CD8-positive, alpha-beta memory T cell (primary cell): ENCODE results near the gene ZGPAT. TPM values are rescaled to one million over a fixed set of nuclear protein-coding genes. Genes with fewer than 3 reads are reported as not detected.
A peak's percentile ranks its signal among the peaks of the same experiment; 100 is the strongest.

Experiments
- CTCF ChIA-PET: fragments of 350-600 bp; sonication (Branson Sonifier 250); formaldehyde crosslinking; loops from one replicate; lab custom pipeline; 2021; ENCODE audit warnings: antibody characterized with exemption; lab: Charles Lee
- POLR2A ChIA-PET: fragments of 350-600 bp; sonication (Branson Sonifier 250); formaldehyde crosslinking; loops from one replicate; lab custom pipeline; 2021; ENCODE audit warnings: antibody characterized with exemption; lab: Charles Lee
- DNase-seq, 5 donors: peaks; one replicate each; pipeline versions ENCODE4 v3.0.0 to v3.0.0-alpha.2; 2020 to 2022; ENCODE audit warnings: mixed read lengths in 1 of 5
- H3K27ac ChIP-seq: one replicate; pipeline ENCODE4 v1.7.0; 2013; ENCODE audit warnings: low read depth, mild to moderate bottlenecking, low read length, moderate library complexity
- H3K27me3 ChIP-seq: 2 replicates; pipeline ENCODE4 v1.7.0; 2013; ENCODE audit warnings: low read length, mild to moderate bottlenecking; ENCODE audit not compliant: insufficient read depth, poor library complexity, severe bottlenecking
- H3K36me3 ChIP-seq: 2 replicates; pipeline ENCODE4 v1.7.0; 2013; ENCODE audit warnings: mild to moderate bottlenecking, low read length, moderate library complexity; ENCODE audit not compliant: insufficient read depth
- H3K4me1 ChIP-seq: 2 replicates; pipeline ENCODE4 v1.7.0; 2013; ENCODE audit warnings: mild to moderate bottlenecking, low read length, moderate library complexity; ENCODE audit not compliant: insufficient read depth
- H3K4me3 ChIP-seq: 2 replicates; pipeline ENCODE4 v1.7.0; 2013; ENCODE audit warnings: mild to moderate bottlenecking, low read length
- H3K9me3 ChIP-seq: 2 replicates; pipeline ENCODE4 v1.7.0; 2013; ENCODE audit warnings: mild to moderate bottlenecking, low read length
- H3K27ac Mint-ChIP-seq, 8 donors: one replicate each; pipeline ENCODE4 v1.8.0; 2020 to 2021; ENCODE audit warnings: mixed read lengths in 8 of 8, mild to moderate bottlenecking in 6 of 8, inconsistent platforms in 3 of 8, moderate library complexity in 3 of 8
- H3K27me3 Mint-ChIP-seq, 2 donors: one replicate each; pipeline ENCODE4 v1.8.0; 2020 to 2021; ENCODE audit warnings: mixed read lengths in 2 of 2, mild to moderate bottlenecking in 1 of 2, moderate library complexity in 1 of 2
- H3K36me3 Mint-ChIP-seq, 3 donors: one replicate each; pipeline ENCODE4 v1.8.0; 2020 to 2021; ENCODE audit warnings: mixed read lengths in 3 of 3, inconsistent platforms in 1 of 3, mild to moderate bottlenecking in 1 of 3
- H3K4me1 Mint-ChIP-seq, 3 donors: one replicate each; pipeline ENCODE4 v1.8.0; 2020 to 2021; ENCODE audit warnings: mixed read lengths in 3 of 3, inconsistent platforms in 1 of 3, mild to moderate bottlenecking in 1 of 3
- H3K4me3 Mint-ChIP-seq, 7 donors: one replicate each; pipeline ENCODE4 v1.8.0; 2020 to 2021; ENCODE audit warnings: mixed read lengths in 7 of 7, mild to moderate bottlenecking in 6 of 7, moderate library complexity in 4 of 7, inconsistent platforms in 2 of 7
- H3K9me3 Mint-ChIP-seq, 5 donors: one replicate each; pipeline ENCODE4 v1.8.0; 2020 to 2022; ENCODE audit warnings: mixed read lengths in 5 of 5, mild to moderate bottlenecking in 3 of 5, moderate library complexity in 2 of 5, inconsistent platforms in 1 of 5
- polyA plus RNA-seq: library from polyadenylated mRNA; unstranded; fragments of 300-500 nt; fragmentation: Illumina TruSeq; gene quantifications from one replicate; pipeline ENCODE4 v1.2.3, GENCODE V29; 2021
- total RNA-seq, 2 experiments: library from RNA; stranded (reverse); gene quantifications; one replicate each; pipeline ENCODE4 v1.2.3, GENCODE V29; 2021

ZGPAT gene
- total and polyA plus RNA-seq, 3 experiments from 2014 or later, result 29.7 to 77.5 (median 29.9) TPM

GRCh38 chr20:63672666-63673065 lies 35.2 kb upstream of the ZGPAT start:
- Mint-ChIP-seq H3K27ac (peak overlapping the region in 1 of 8 donors; percentile 63), H3K4me3 (no peak overlapping the region), H3K4me1 (no peaks in the 10 kb centered on the region), H3K9me3 (no peaks in the 10 kb centered on the region), H3K27me3 (no peaks in the 10 kb centered on the region), H3K36me3 (peaks cover 4 to 36% (median 6%) of the 10 kb centered on the region in 3 donors)
- no peak overlapping the region for H3K4me3 ChIP-seq
- H3K27ac ChIP-seq, result no peak overlapping the region
- POLR2A ChIA-PET, result no interaction called here
- DNase-seq, result no peak
- H3K27me3 ChIP-seq, result no peaks in the 10 kb centered on the region
- CTCF ChIA-PET, result no interaction called here
- H3K4me1 ChIP-seq, result no peaks in the 10 kb centered on the region
- H3K9me3 ChIP-seq, result no peaks in the 10 kb centered on the region
- no peaks in the 10 kb centered on the region for H3K36me3 ChIP-seq

- peak overlapping the region in 1 of 8 donors; percentile 14 for H3K27ac Mint-ChIP-seq
- no peaks in the 10 kb centered on the region for H3K27me3 ChIP-seq
- no peak overlapping the region for H3K4me3 Mint-ChIP-seq
- POLR2A ChIA-PET, result no interaction called here
- H3K4me3 ChIP-seq, result no peak overlapping the region
- no peaks in the 10 kb centered on the region for H3K36me3 ChIP-seq
- H3K9me3 ChIP-seq, result no peaks in the 10 kb centered on the region
- no peaks in the 10 kb centered on the region for H3K4me1 ChIP-seq
- no peaks in the 10 kb centered on the region for H3K9me3 Mint-ChIP-seq
- DNase-seq, result no peak
- peaks cover 0 to 28% (median 2%) of the 10 kb centered on the region in 3 donors for H3K36me3 Mint-ChIP-seq
- H3K27ac ChIP-seq, result no peak overlapping the region
- H3K27me3 Mint-ChIP-seq, result no peaks in the 10 kb centered on the region
- H3K4me1 Mint-ChIP-seq, result no peaks in the 10 kb centered on the region
- CTCF ChIA-PET, result no interaction called here
Measured at GRCh38 chr20:63673951-63674350, 33.9 kb upstream of the ZGPAT start.

- H3K4me1 Mint-ChIP-seq, result no peaks in the 10 kb centered on the region
- ChIA-PET CTCF (no interaction called here), POLR2A (no interaction called here)
- H3K4me3 ChIP-seq, result no peak overlapping the region
- no peaks in the 10 kb centered on the region for H3K9me3 Mint-ChIP-seq
- no peak overlapping the region for H3K4me3 Mint-ChIP-seq
- H3K27ac Mint-ChIP-seq, result peak overlapping the region in 1 of 8 donors; percentile 82
- H3K27me3 Mint-ChIP-seq, result no peaks in the 10 kb centered on the region
- H3K36me3 Mint-ChIP-seq, result peaks cover 0 to 24% (median 0%) of the 10 kb centered on the region in 3 donors
- no peak overlapping the region for H3K27ac ChIP-seq
- no peaks in the 10 kb centered on the region for H3K27me3 ChIP-seq
- H3K36me3 ChIP-seq, result no peaks in the 10 kb centered on the region
- H3K9me3 ChIP-seq, result no peaks in the 10 kb centered on the region
- DNase-seq, result no peak
- no peaks in the 10 kb centered on the region for H3K4me1 ChIP-seq
Measured at GRCh38 chr20:63675681-63676368, 32.0 kb upstream of the ZGPAT start.

- H3K27me3 Mint-ChIP-seq, result no peaks in the 10 kb centered on the region
- H3K9me3 Mint-ChIP-seq, result no peaks in the 10 kb centered on the region
- Histone ChIP-seq H3K27me3 (no peaks in the 10 kb centered on the region), H3K36me3 (no peaks in the 10 kb centered on the region), H3K9me3 (no peaks in the 10 kb centered on the region), H3K4me1 (no peaks in the 10 kb centered on the region), H3K4me3 (no peak overlapping the region), H3K27ac (no peak overlapping the region)
- no peak for DNase-seq
- no peak overlapping the region for H3K27ac Mint-ChIP-seq
- CTCF ChIA-PET, result no interaction called here
- POLR2A ChIA-PET, result interaction anchor here (0.6 kb wide), 1 partner anchor 20 kb away, joined by 3 read pairs; the partner anchor contains the start of gene RTEL1
- H3K4me3 Mint-ChIP-seq, result no peak overlapping the region
- H3K4me1 Mint-ChIP-seq, result no peaks in the 10 kb centered on the region
- peaks cover 0 to 22% (median 0%) of the 10 kb centered on the region in 3 donors for H3K36me3 Mint-ChIP-seq
Measured at GRCh38 chr20:63678071-63678470, 29.8 kb upstream of the ZGPAT start.

GRCh38 chr20:63678667-63679465 lies 29.0 kb upstream of the ZGPAT start:
- no peaks in the 10 kb centered on the region for H3K9me3 Mint-ChIP-seq
- no peaks in the 10 kb centered on the region for H3K36me3 ChIP-seq
- ChIA-PET CTCF (no interaction called here), POLR2A (no interaction called here)
- H3K27ac Mint-ChIP-seq, result no peak overlapping the region
- no peaks in the 10 kb centered on the region for H3K4me1 ChIP-seq
- no peak for DNase-seq
- H3K4me1 Mint-ChIP-seq, result peaks cover 0 to 4% (median 2%) of the 10 kb centered on the region in 3 donors
- H3K27me3 Mint-ChIP-seq, result no peaks in the 10 kb centered on the region
- H3K36me3 Mint-ChIP-seq, result peaks cover 0 to 20% (median 2%) of the 10 kb centered on the region in 3 donors
- no peak overlapping the region for H3K4me3 Mint-ChIP-seq
- H3K27me3 ChIP-seq, result no peaks in the 10 kb centered on the region
- H3K27ac ChIP-seq, result no peak overlapping the region
- no peaks in the 10 kb centered on the region for H3K9me3 ChIP-seq
- no peak overlapping the region for H3K4me3 ChIP-seq

GRCh38 chr20:63679799-63680305 lies 28.0 kb upstream of the ZGPAT start:
- ChIA-PET POLR2A (no interaction called here), CTCF (no interaction called here)
- Histone ChIP-seq H3K9me3 (no peaks in the 10 kb centered on the region), H3K4me3 (no peak overlapping the region), H3K27me3 (no peaks in the 10 kb centered on the region), H3K27ac (no peak overlapping the region), H3K36me3 (no peaks in the 10 kb centered on the region), H3K4me1 (no peaks in the 10 kb centered on the region)
- no peak for DNase-seq
- peak overlapping the region in 1 of 8 donors; percentile 41 for H3K27ac Mint-ChIP-seq
- H3K4me3 Mint-ChIP-seq, result no peak overlapping the region
- H3K9me3 Mint-ChIP-seq, result no peaks in the 10 kb centered on the region
- H3K27me3 Mint-ChIP-seq, result no peaks in the 10 kb centered on the region
- H3K36me3 Mint-ChIP-seq, result peaks cover 0 to 20% (median 3%) of the 10 kb centered on the region in 3 donors
- H3K4me1 Mint-ChIP-seq, result peaks cover 0 to 5% (median 4%) of the 10 kb centered on the region in 3 donors

- H3K36me3 ChIP-seq, result no peaks in the 10 kb centered on the region
- no peak overlapping the region for H3K27ac ChIP-seq
- H3K4me1 Mint-ChIP-seq, result peaks cover 0 to 5% (median 4%) of the 10 kb centered on the region in 3 donors
- H3K27ac Mint-ChIP-seq, result no peak overlapping the region
- H3K4me3 Mint-ChIP-seq, result no peak overlapping the region
- no peaks in the 10 kb centered on the region for H3K27me3 ChIP-seq
- H3K4me1 ChIP-seq, result no peaks in the 10 kb centered on the region
- no peaks in the 10 kb centered on the region for H3K27me3 Mint-ChIP-seq
- H3K4me3 ChIP-seq, result no peak overlapping the region
- H3K9me3 ChIP-seq, result no peaks in the 10 kb centered on the region
- no peaks in the 10 kb centered on the region for H3K9me3 Mint-ChIP-seq
- POLR2A ChIA-PET, result no interaction called here
- peaks cover 0 to 17% (median 3%) of the 10 kb centered on the region in 3 donors for H3K36me3 Mint-ChIP-seq
- CTCF ChIA-PET, result no interaction called here
- no peak for DNase-seq
Measured at GRCh38 chr20:63680427-63680826, 27.4 kb upstream of the ZGPAT start.
